Choroid plexus epithelial cell (primary cell): Measurements from ENCODE around the gene SARM1.
A peak's percentile ranks its signal among the peaks of the same experiment; 100 is the strongest.

Experiments
- DNase-seq: peaks from one replicate; pipeline ENCODE4 v3.0.0-alpha.2; 2010; ENCODE audit warnings: low read depth
- H3K4me3 ChIP-seq: 2 replicates; pipeline ENCODE4 v1.5.1; 2011; ENCODE audit warnings: low read depth, mild to moderate bottlenecking, control low read depth, low read length, moderate library complexity
- TF ChIP-seq, protein P1 (sequence below): conservative IDR thresholded peaks from 2 replicates; pipeline ENCODE4 v1.5.1; 2011; ENCODE audit warnings: low read depth, mild to moderate bottlenecking, control low read depth, inconsistent platforms, low read length, moderate library complexity

SARM1 gene

DNA sequence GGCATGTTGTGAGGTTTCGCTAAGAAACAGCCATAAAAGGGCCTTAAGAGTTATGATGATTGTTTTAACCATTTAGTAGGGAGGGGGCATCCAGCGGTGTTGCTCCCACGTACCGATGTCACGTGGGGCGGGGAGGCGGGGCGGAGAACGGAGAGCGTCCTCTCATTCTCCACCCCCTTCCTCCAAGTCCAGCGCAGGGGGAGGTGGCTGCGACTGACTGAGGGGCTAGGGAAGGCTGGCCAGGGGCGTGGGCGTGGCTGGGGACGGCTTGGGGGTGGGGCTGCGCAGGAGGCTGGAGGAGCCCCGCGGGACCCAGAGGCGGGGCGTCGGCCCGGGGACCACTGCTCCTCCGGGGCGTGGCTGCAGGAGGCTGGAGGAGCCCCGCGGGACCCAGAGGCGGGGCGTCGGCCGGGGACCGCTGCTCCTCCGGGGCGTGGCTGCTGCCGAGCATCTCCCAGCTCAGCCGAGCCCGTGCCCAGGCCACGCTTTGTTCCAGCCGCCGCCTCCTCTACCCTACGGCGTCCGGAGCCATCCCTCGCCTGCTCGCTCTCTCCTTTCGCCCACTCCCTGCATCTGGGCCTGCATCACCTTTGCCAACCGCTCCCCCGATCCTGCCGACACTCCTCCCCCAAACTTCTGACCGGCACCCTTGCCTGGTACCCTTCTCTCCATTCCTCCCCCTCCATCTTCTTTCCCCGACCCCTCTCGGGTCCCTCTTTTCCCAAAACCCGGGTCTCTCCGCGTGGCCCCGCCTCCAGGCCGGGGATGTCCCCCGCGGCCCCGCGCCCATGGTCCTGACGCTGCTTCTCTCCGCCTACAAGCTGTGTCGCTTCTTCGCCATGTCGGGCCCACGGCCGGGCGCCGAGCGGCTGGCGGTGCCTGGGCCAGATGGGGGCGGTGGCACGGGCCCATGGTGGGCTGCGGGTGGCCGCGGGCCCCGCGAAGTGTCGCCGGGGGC is at the start of gene SARM1:
TSS of gene SARM1 (plus strand) at position 450 of the 958 bp plus-strand sequence. CDS start at position 789, 339 bp downstream.
- DNase-seq = peak; percentile 79
- H3K4me3 ChIP-seq = peak within 1 kb of the TSS; percentile 56
- TF ChIP-seq, protein P1, sequence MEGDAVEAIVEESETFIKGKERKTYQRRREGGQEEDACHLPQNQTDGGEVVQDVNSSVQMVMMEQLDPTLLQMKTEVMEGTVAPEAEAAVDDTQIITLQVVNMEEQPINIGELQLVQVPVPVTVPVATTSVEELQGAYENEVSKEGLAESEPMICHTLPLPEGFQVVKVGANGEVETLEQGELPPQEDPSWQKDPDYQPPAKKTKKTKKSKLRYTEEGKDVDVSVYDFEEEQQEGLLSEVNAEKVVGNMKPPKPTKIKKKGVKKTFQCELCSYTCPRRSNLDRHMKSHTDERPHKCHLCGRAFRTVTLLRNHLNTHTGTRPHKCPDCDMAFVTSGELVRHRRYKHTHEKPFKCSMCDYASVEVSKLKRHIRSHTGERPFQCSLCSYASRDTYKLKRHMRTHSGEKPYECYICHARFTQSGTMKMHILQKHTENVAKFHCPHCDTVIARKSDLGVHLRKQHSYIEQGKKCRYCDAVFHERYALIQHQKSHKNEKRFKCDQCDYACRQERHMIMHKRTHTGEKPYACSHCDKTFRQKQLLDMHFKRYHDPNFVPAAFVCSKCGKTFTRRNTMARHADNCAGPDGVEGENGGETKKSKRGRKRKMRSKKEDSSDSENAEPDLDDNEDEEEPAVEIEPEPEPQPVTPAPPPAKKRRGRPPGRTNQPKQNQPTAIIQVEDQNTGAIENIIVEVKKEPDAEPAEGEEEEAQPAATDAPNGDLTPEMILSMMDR = no peak

- no peak for DNase-seq
- H3K4me3 ChIP-seq = no peak overlapping the region
- TF ChIP-seq, protein P1 = no peak
Measured at GRCh38 chr17:28324267-28324745, 47.2 kb upstream of the SARM1 start.

DNA sequence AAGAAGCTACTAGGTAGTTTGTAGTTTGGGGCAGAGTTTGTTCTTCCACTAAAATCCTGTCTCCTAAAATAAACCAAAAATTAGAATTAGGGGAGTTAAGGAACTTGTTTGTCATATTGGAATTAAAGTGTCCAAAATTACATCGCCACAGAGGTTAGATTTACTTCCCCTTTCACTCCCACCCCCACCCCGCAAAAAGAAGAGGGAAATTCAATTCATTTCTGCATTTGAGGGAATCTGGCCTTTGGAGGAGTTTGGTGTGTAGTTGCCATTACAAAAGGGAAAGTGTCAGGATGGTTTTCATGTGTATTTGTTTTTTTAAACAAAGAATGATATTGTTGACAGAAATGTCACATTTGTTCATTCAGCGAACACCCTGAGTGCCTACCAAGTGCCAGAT is 46.7 kb upstream of the SARM1 start:
- no peak overlapping the region for H3K4me3 ChIP-seq
- no peak for DNase-seq
- TF ChIP-seq, protein P1 = no peak

GRCh38 chr17:28325211-28325610 is 46.3 kb upstream of the SARM1 start:
- TF ChIP-seq, protein P1 = no peak
- DNase-seq = no peak

DNA sequence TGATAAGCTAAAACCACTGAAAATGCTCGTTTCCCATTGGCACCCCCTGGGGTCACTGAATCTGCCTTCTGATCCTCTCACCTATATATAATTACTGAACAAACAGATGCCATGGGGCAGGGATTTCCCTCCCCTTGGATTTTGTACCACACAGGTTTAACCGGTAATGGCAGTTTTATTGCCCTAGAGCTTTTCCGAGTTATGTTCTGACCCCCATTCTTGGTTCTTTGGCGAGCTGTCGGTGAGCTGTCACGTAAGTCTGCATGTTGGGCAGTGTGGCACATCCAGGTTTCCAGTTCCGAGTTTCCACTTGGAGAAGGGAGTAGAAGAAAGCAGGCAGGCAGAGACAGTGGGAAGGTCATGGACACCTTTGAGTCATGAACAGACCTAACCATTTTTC is 45.4 kb upstream of the SARM1 start:
- no peak for DNase-seq
- no peak overlapping the region for H3K4me3 ChIP-seq
- TF ChIP-seq, protein P1 = no peak

More at GRCh38 chr17:28325211-28325610, 46.3 kb upstream of the SARM1 start:
- no peak overlapping the region for H3K4me3 ChIP-seq

DNA sequence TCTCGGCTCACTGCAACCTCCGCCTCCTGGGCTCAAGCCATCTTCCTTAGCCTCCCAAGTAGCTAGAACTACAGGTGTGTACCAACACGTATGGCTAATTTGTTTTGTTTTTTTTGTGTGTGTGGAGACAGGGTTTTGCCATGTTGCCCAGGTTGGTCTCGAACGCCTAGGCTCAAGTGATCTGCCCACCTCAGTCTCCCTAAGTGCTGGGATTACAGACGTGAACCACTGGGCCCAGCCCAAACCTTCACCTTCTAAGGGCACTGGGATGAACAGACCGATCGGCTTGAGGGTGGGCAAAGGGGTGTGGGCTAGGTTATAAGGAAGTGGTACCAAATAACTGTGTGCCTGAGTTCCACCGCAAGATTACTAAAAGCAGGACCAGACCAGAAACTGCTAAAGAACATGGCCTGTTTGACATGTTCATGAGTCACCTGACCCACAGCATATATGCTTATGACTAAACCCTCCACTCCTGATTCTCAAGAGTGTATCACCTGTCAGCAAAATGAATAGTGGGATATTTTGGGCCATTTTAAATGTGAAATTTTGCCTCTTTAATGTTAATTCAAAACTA is 44.4 kb upstream of the SARM1 start:
- DNase-seq = peak; percentile 21
- H3K4me3 ChIP-seq = no peak overlapping the region

More for the DNA sequence above, 44.4 kb upstream of the SARM1 start:
- TF ChIP-seq, protein P1 = no peak
